GM12878 (cell line): Measurements from ENCODE around the gene EIF1AD. TPM values are rescaled to one million over a fixed set of nuclear protein-coding genes. Genes with fewer than 3 reads are reported as not detected.

Experiments used
- ATAC-seq: fragments of 200-7000 bp; cut with Tn5 transposase; 3 replicates; pipeline ENCODE4 v1.9.1; 2020; ENCODE audit warnings: mild to moderate bottlenecking, moderate library complexity
- BruUV-seq: library from RNA; stranded (reverse); fragments of 400-500 nt; replicated peaks from 2 replicates; lab custom pipeline; 2021; lab: Mats Ljungman, UMichigan
- CTCF ChIA-PET: fragments of 300-600 bp; sonication (Branson Sonifier 250); formaldehyde crosslinking; extraction: SDS; loops from one replicate; lab custom pipeline; 2021; ENCODE audit warnings: inconsistent platforms; lab: Yijun Ruan, JAX
- POLR2A ChIA-PET: fragments of 350-600 bp; formaldehyde crosslinking; extraction: SDS; loops from one replicate; lab custom pipeline; 2021; ENCODE audit warnings: inconsistent platforms; lab: Charles Lee
- RAD21 ChIA-PET: fragments of 300-600 bp; sonication (Branson Sonifier 250); formaldehyde crosslinking; loops from one replicate; lab custom pipeline; 2023; ENCODE audit warnings: antibody characterized with exemption; ENCODE audit not compliant: unreplicated experiment; lab: Charles Lee
- SMC1A ChIA-PET: fragments of 300-600 bp; sonication (Branson Sonifier 250); formaldehyde crosslinking; loops from one replicate; lab custom pipeline; 2023; ENCODE audit not compliant: unreplicated experiment, uncharacterized antibody; lab: Charles Lee
- DNase-seq: peaks from one replicate; pipeline ENCODE4 v3.0.0-alpha.2; 2011; ENCODE audit warnings: low read depth, low spot score
- FAIRE-seq: peaks from 3 replicates; lab custom pipeline; 2011; peaks lifted over from hg19 to GRCh38; lab: Jason Lieb, UNC
- H2AFZ ChIP-seq: 2 replicates; pipeline ENCODE4 v1.6.0; 2011; ENCODE audit warnings: low read depth, low read length, control low read depth; ENCODE audit not compliant: control insufficient read depth
- H3K27ac ChIP-seq: 2 replicates; pipeline ENCODE4 v1.5.1; 2011; ENCODE audit warnings: control low read depth; ENCODE audit not compliant: control insufficient read depth, insufficient read depth
- H3K27me3 ChIP-seq, 2 experiments: replicated peaks in 1 of 2; 2 replicates each; pipeline versions ENCODE4 v1.6.0 to v1.6.1; 2011; ENCODE audit warnings: low read length in 1 of 2; ENCODE audit not compliant: control insufficient read depth in 2 of 2, insufficient read depth in 2 of 2
- H3K36me3 ChIP-seq, 2 experiments: 2 replicates each; pipeline ENCODE4 v1.5.1; 2011; ENCODE audit warnings: low read length in 1 of 2; ENCODE audit not compliant: control insufficient read depth in 2 of 2, insufficient read depth in 2 of 2
- H3K4me1 ChIP-seq: 2 replicates; pipeline ENCODE4 v1.6.1; 2011; ENCODE audit warnings: mild to moderate bottlenecking, low read length, moderate library complexity, mixed read lengths; ENCODE audit not compliant: control insufficient read depth, insufficient read depth
- H3K4me2 ChIP-seq: 2 replicates; pipeline ENCODE4 v1.6.0; 2011; ENCODE audit warnings: control low read depth; ENCODE audit not compliant: control insufficient read depth, insufficient read depth
- H3K4me3 ChIP-seq: fragments of 200-600 bp; sonication (generic); 2 replicates; pipeline ENCODE4 v1.5.1; 2016
- H3K79me2 ChIP-seq: 2 replicates; pipeline ENCODE4 v1.6.0; 2011; ENCODE audit warnings: low read length; ENCODE audit not compliant: control insufficient read depth, insufficient read depth
- H3K9ac ChIP-seq: 2 replicates; pipeline ENCODE4 v1.8.0; 2011; ENCODE audit warnings: low read length, control low read depth, mixed read lengths; ENCODE audit not compliant: control insufficient read depth, insufficient read depth
- H3K9me3 ChIP-seq: replicated peaks from 3 replicates; pipeline ENCODE4 v1.5.1; 2011; ENCODE audit warnings: mild to moderate bottlenecking, low read length; ENCODE audit not compliant: control insufficient read depth, insufficient read depth
- H4K20me1 ChIP-seq: 2 replicates; pipeline ENCODE4 v1.6.0; 2011; ENCODE audit not compliant: control insufficient read depth, insufficient read depth
- E4F1 ChIP-seq: fragments of 450-650 bp; IDR thresholded peaks from 2 replicates; pipeline ENCODE4 v1.6.1; 2018; ENCODE audit warnings: borderline replicate concordance, mild to moderate bottlenecking; ENCODE audit not compliant: partially characterized antibody
- ELK1 ChIP-seq: IDR thresholded peaks from 2 replicates; pipeline ENCODE4 v1.6.1; 2012; ENCODE audit warnings: low read depth, low read length, improper control_type of control experiment
- NR2C2 ChIP-seq: IDR thresholded peaks from 2 replicates; pipeline ENCODE4 v1.6.1; 2011; ENCODE audit warnings: borderline replicate concordance, low read depth; ENCODE audit not compliant: control insufficient read depth, insufficient read length
- RFX5 ChIP-seq: IDR thresholded peaks from 2 replicates; pipeline ENCODE4 v1.6.1; 2011; ENCODE audit warnings: low read depth, low read length, improper control_type of control experiment
- SKIL ChIP-seq: fragments of 450-650 bp; IDR thresholded peaks from 2 replicates; pipeline ENCODE4 v1.6.1; 2017; ENCODE audit warnings: mild to moderate bottlenecking, low read depth, inconsistent platforms; ENCODE audit not compliant: poor library complexity, severe bottlenecking
- SMAD5 ChIP-seq: IDR thresholded peaks from 2 replicates; pipeline ENCODE4 v1.6.1; 2016; ENCODE audit warnings: antibody characterized with exemption, low read depth
- TAF1 ChIP-seq: IDR thresholded peaks from 2 replicates; pipeline ENCODE4 v1.6.1; 2011; ENCODE audit warnings: mild to moderate bottlenecking, low read depth, low read length, borderline replicate concordance
- WGBS: methylation state at CpG from one replicate; pipeline ENCODE4 v1.1.6; 2016; ENCODE audit warnings: low lambda C conversion rate; ENCODE audit not compliant: insufficient replicate concordance, insufficient coverage; ENCODE audit errors: missing lambda C conversion rate; 5-methylcytosine and 5-hydroxymethylcytosine counted together
- in situ Hi-C: fragments of 300-500 bp; cut with MboI; formaldehyde crosslinking; loops from 9 replicates; pipeline ENCODE4 v1.14.3; 2018; ENCODE audit warnings: mixed read lengths
- intact Hi-C: fragments of 100-400 bp; cut with micrococcal nuclease; formaldehyde crosslinking; loops from one replicate; pipeline ENCODE4 v1.14.2; 2022; ENCODE audit not compliant: unreplicated experiment
- polyA plus RNA-seq, 11 experiments: library from polyadenylated mRNA; depleted of rRNA in 4 of 11; unstranded in 6 of 11; stranded (reverse) in 5 of 11; fragments of >200 nt; fragmentation: Nextera tagmentation in 4 of 11; fragmentation: Illumina TruSeq in 1 of 11; extraction: Ambion mirVana in 4 of 11; extraction: Trizol in 1 of 11; gene quantifications; 1 replicate in 1 of 11; 2 replicates in 10 of 11; pipeline versions ENCODE4 v1.2.1 to v1.2.3, GENCODE V29; 2011 to 2016; ENCODE audit warnings: inconsistent platforms in 2 of 11, missing spikeins in 2 of 11, low read depth in 1 of 11
- total RNA-seq, 4 experiments: library from RNA; depleted of rRNA in 3 of 4; stranded (reverse); fragments of >200 nt in 3 of 4; fragmentation: Illumina TruSeq in 1 of 4; extraction: Trizol in 1 of 4; gene quantifications; 2 replicates each; pipeline versions ENCODE4 v1.2.1 to v1.2.3, GENCODE V29; 2013 to 2021

The EIF1AD gene
- total and polyA plus RNA-seq, 10 of the 15 experiments (the other 5 are each of a cell fraction or from before 2014, with no cell fraction given): 31.6 to 56.8 (median 39.5) TPM

GRCh38 chr11:66017321-66017720 lies 15.4 kb upstream of the EIF1AD start:
- H2AFZ ChIP-seq: no peak overlapping the region
- in situ Hi-C loops: no loop called here
- H3K4me1 ChIP-seq: no peaks in the 10 kb centered on the region
- ChIA-PET RAD21 (no interaction called here), CTCF (interaction anchor here (0.9 to 1.0 kb wide), 2 partner anchors 10 to 28 kb away, joined by 3 read pairs; no protein-coding TSS in a partner anchor), POLR2A (no interaction called here), SMC1A (no interaction called here)
- FAIRE-seq (no peak), ATAC-seq (no peak), DNase-seq (no peak)
- no peak overlapping the region for H3K4me3 ChIP-seq
- no TSS peak for BruUV-seq
- intact Hi-C loops: no loop called here
- no peaks in the 10 kb centered on the region for H3K9me3 ChIP-seq
- H3K27me3 ChIP-seq: peaks cover 0 to 1% of the 10 kb centered on the region in 2 experiments; a peak in 2 of 4 replicates
- 35% methylated on average over 4 of the region's 4 CpGs for WGBS
- H3K27ac ChIP-seq: no peak overlapping the region
- no peaks in the 10 kb centered on the region for H3K36me3 ChIP-seq
- no peaks in the 10 kb centered on the region for H3K79me2 ChIP-seq
- no peak overlapping the region for H3K4me2 ChIP-seq
- no peak overlapping the region for H3K9ac ChIP-seq
- H4K20me1 ChIP-seq: no peaks in the 10 kb centered on the region
- TF ChIP-seq NR2C2 (no peak), ELK1 (no peak), RFX5 (no peak), SKIL (no peak), E4F1 (no peak), TAF1 (no peak), SMAD5 (no peak)
